A549 (cell line): ENCODE measurements around the gene CNIH3. TPM values are rescaled to one million over a fixed set of nuclear protein-coding genes. Genes with fewer than 3 reads are reported as not detected.

Experiments used
- ATAC-seq, 2 experiments: fragments of 200-7000 bp in 1 of 2; fragments of >200 bp in 1 of 2; cut with Nextera tagmentation in 1 of 2; cut with Tn5 transposase in 1 of 2; 3 replicates each; pipeline versions ENCODE4 v1.8.0 to v1.9.1; 2018 to 2020; ENCODE audit warnings: mild to moderate bottlenecking in 1 of 2, moderate library complexity in 1 of 2
- CTCF ChIA-PET: fragments of 300-600 bp; sonication (Branson Sonifier 250); formaldehyde crosslinking; extraction: SDS; loops from one replicate; lab custom pipeline; 2021; ENCODE audit warnings: antibody characterized with exemption, inconsistent platforms; lab: Yijun Ruan, JAX
- POLR2A ChIA-PET: fragments of 350-600 bp; formaldehyde crosslinking; extraction: SDS; loops from one replicate; lab custom pipeline; 2021; ENCODE audit warnings: antibody characterized with exemption, inconsistent platforms; lab: Yijun Ruan, JAX
- DNase-seq, 2 experiments: peaks; one replicate each; pipeline versions ENCODE4 v3.0.0 to v3.0.0-alpha.2; 2011 to 2016; ENCODE audit warnings: low read depth in 1 of 2, low spot score in 1 of 2
- FAIRE-seq: peaks from 2 replicates; lab custom pipeline; 2011; peaks lifted over from hg19 to GRCh38; lab: Jason Lieb, UNC
- H3K27ac ChIP-seq, 2 experiments: fragments of >200 bp; sonication (Bioruptor Twin); formaldehyde crosslinking; 3 replicates each; pipeline ENCODE4 v1.5.1; 2016 to 2017
- H3K4me1 ChIP-seq: fragments of >200 bp; sonication (Bioruptor Twin); formaldehyde crosslinking; 3 replicates; pipeline ENCODE4 v1.6.1; 2016
- H3K4me2 ChIP-seq: fragments of >200 bp; sonication (Bioruptor Twin); formaldehyde crosslinking; 3 replicates; pipeline ENCODE4 v1.6.1; 2016
- H3K4me3 ChIP-seq: fragments of >200 bp; sonication (Bioruptor Twin); formaldehyde crosslinking; 3 replicates; pipeline ENCODE4 v1.5.1; 2016
- H3K9me3 ChIP-seq: fragments of >200 bp; sonication (Bioruptor Twin); formaldehyde crosslinking; 3 replicates; pipeline ENCODE4 v1.6.1; 2016
- CBX2 ChIP-seq: fragments of 200-600 bp; sonication (generic); IDR thresholded peaks from 2 replicates; pipeline ENCODE4 v1.6.1; 2016; ENCODE audit warnings: low read depth, mild to moderate bottlenecking, borderline replicate concordance
- CBX8 ChIP-seq: fragments of 200-600 bp; sonication (generic); IDR thresholded peaks from 2 replicates; pipeline ENCODE4 v1.6.1; 2016
- E2F6 ChIP-seq: IDR thresholded peaks from 2 replicates; pipeline ENCODE4 v1.6.1; 2012; ENCODE audit warnings: low read depth, borderline replicate concordance
- EHF ChIP-seq: fragments of 250-450 bp; sonication (Bioruptor Pico); IDR thresholded peaks from 2 replicates; pipeline ENCODE4 v1.5.0; 2020; ENCODE audit warnings: mild to moderate bottlenecking
- ESRRA ChIP-seq: fragments of 150-350 bp; IDR thresholded peaks from 2 replicates; pipeline ENCODE4 v1.6.1; 2014; ENCODE audit warnings: mild to moderate bottlenecking, low read length, borderline replicate concordance
- GATA3 ChIP-seq: IDR thresholded peaks from 2 replicates; pipeline ENCODE4 v1.6.1; 2012; ENCODE audit warnings: borderline replicate concordance
- HEYL ChIP-seq: fragments of 250-450 bp; sonication (Bioruptor Pico); IDR thresholded peaks from 2 replicates; pipeline ENCODE4 v1.8.0; 2021; ENCODE audit warnings: mild to moderate bottlenecking, moderate library complexity
- HOXA7 ChIP-seq: fragments of 250-450 bp; sonication (Bioruptor Pico); IDR thresholded peaks from 2 replicates; pipeline ENCODE4 v1.5.0; 2020; ENCODE audit warnings: mild to moderate bottlenecking, moderate library complexity
- HOXB13 ChIP-seq: fragments of 250-450 bp; sonication (Bioruptor Pico); IDR thresholded peaks from 2 replicates; pipeline ENCODE4 v1.5.0; 2020; ENCODE audit warnings: low read depth, mild to moderate bottlenecking, moderate library complexity
- HOXB5 ChIP-seq: fragments of 250-450 bp; sonication (Bioruptor Pico); IDR thresholded peaks from 2 replicates; pipeline ENCODE4 v1.5.0; 2020; ENCODE audit warnings: mild to moderate bottlenecking, moderate library complexity
- KDM1A ChIP-seq: fragments of 200-600 bp; sonication (generic); IDR thresholded peaks from 2 replicates; pipeline ENCODE4 v1.6.1; 2016; ENCODE audit warnings: low read depth, mild to moderate bottlenecking
- KDM5A ChIP-seq: fragments of 200-600 bp; sonication (generic); IDR thresholded peaks from 2 replicates; pipeline ENCODE4 v1.6.1; 2016; ENCODE audit warnings: antibody characterized with exemption, mild to moderate bottlenecking
- MAFK ChIP-seq: fragments of 450-650 bp; IDR thresholded peaks from 2 replicates; pipeline ENCODE4 v1.6.1; 2014; ENCODE audit not compliant: partially characterized antibody
- MAZ ChIP-seq: fragments of 150-350 bp; IDR thresholded peaks from 2 replicates; pipeline ENCODE4 v1.6.1; 2014; ENCODE audit warnings: antibody characterized with exemption, low read depth, low read length, borderline replicate concordance
- NFE2L2 ChIP-seq: fragments of 150-350 bp; conservative IDR thresholded peaks from 2 replicates; pipeline ENCODE4 v1.6.1; 2014; ENCODE audit warnings: low read length
- NPAS2 ChIP-seq: fragments of 250-450 bp; sonication (Bioruptor Pico); IDR thresholded peaks from 2 replicates; pipeline ENCODE4 v1.8.0; 2022; ENCODE audit warnings: mild to moderate bottlenecking, moderate library complexity, borderline replicate concordance
- NR3C1 ChIP-seq: fragments of >200 bp; sonication (Bioruptor Twin); formaldehyde crosslinking; IDR thresholded peaks from 3 replicates; pipeline ENCODE4 v1.6.1; 2017
- PHF8 ChIP-seq: fragments of 200-600 bp; sonication (generic); IDR thresholded peaks from 2 replicates; pipeline ENCODE4 v1.6.1; 2016; ENCODE audit warnings: low read depth, mild to moderate bottlenecking, antibody characterized with exemption, moderate library complexity, borderline replicate concordance
- POLR2A ChIP-seq: IDR thresholded peaks from 2 replicates; pipeline ENCODE4 v1.6.1; 2012; ENCODE audit warnings: mild to moderate bottlenecking, low read length
- RAD21 ChIP-seq, 2 experiments: fragments of >200 bp in 1 of 2; sonication (Bioruptor Twin) in 1 of 2; formaldehyde crosslinking in 1 of 2; IDR thresholded peaks in 1 of 2; conservative IDR thresholded peaks in 1 of 2; 2 replicates in 1 of 2; 3 replicates in 1 of 2; pipeline ENCODE4 v1.6.1; 2012 to 2018; ENCODE audit warnings: inconsistent platforms in 1 of 2
- RCOR1 ChIP-seq: fragments of 150-350 bp; IDR thresholded peaks from 2 replicates; pipeline ENCODE4 v1.6.1; 2014; ENCODE audit warnings: antibody characterized with exemption, low read length, low read depth
- RFX5 ChIP-seq: fragments of 450-650 bp; IDR thresholded peaks from 2 replicates; pipeline ENCODE4 v1.7.1; 2014; ENCODE audit warnings: antibody characterized with exemption, mild to moderate bottlenecking, moderate library complexity
- RNF2 ChIP-seq: fragments of 200-600 bp; sonication (generic); IDR thresholded peaks from 2 replicates; pipeline ENCODE4 v1.6.1; 2016; ENCODE audit warnings: low read depth, mild to moderate bottlenecking, antibody characterized with exemption, moderate library complexity, borderline replicate concordance
- TFCP2L1 ChIP-seq: fragments of 250-450 bp; sonication (Bioruptor Pico); IDR thresholded peaks from 2 replicates; pipeline ENCODE4 v1.5.0; 2021; ENCODE audit warnings: mild to moderate bottlenecking
- USF2 ChIP-seq: fragments of 450-650 bp; IDR thresholded peaks from 2 replicates; pipeline ENCODE4 v1.6.1; 2014; ENCODE audit warnings: antibody characterized with exemption
- ZC3H11A ChIP-seq: fragments of 450-650 bp; IDR thresholded peaks from 2 replicates; pipeline ENCODE4 v1.6.1; 2014; ENCODE audit warnings: antibody characterized with exemption, mild to moderate bottlenecking
- WGBS: methylation state at CpG from one replicate; pipeline ENCODE4 v1.1.6; 2017; ENCODE audit errors: missing lambda C conversion rate; 5-methylcytosine and 5-hydroxymethylcytosine counted together
- polyA plus RNA-seq, 4 experiments: library from polyadenylated mRNA; depleted of rRNA in 3 of 4; stranded (reverse); fragments of >200 nt; fragmentation: RNase III in 1 of 4; extraction: RNeasy Plus Mini Kit Qiagen cat#74134 plus additional on column Dnase treatment in 1 of 4; gene quantifications; 2 replicates in 3 of 4; 3 replicates in 1 of 4; pipeline ENCODE4 v1.2.3, GENCODE V29; 2011 to 2017
- TF ChIP-seq, protein P1 (sequence below): fragments of >200 bp; sonication (Bioruptor Twin); formaldehyde crosslinking; IDR thresholded peaks from 3 replicates; pipeline ENCODE4 v1.5.1; 2016
- TF ChIP-seq, protein P2 (sequence below): fragments of 250-450 bp; sonication (Bioruptor Pico); IDR thresholded peaks from 2 replicates; pipeline ENCODE4 v1.5.0; 2021; ENCODE audit warnings: mild to moderate bottlenecking, moderate library complexity, borderline replicate concordance

CNIH3 gene
- polyA plus RNA-seq, 2 of the 4 experiments (the other 2 are of a cell fraction) = 0.61 to 0.85 TPM

- H3K4me1 ChIP-seq = no peaks in the 10 kb centered on the region
- ChIA-PET CTCF (no interaction called here), POLR2A (interaction anchor here (0.6 kb wide), 1 partner anchor 570 kb away, joined by 4 read pairs; no protein-coding TSS in a partner anchor)
- H3K4me2 ChIP-seq = no peak overlapping the region
- TF ChIP-seq, protein P1, sequence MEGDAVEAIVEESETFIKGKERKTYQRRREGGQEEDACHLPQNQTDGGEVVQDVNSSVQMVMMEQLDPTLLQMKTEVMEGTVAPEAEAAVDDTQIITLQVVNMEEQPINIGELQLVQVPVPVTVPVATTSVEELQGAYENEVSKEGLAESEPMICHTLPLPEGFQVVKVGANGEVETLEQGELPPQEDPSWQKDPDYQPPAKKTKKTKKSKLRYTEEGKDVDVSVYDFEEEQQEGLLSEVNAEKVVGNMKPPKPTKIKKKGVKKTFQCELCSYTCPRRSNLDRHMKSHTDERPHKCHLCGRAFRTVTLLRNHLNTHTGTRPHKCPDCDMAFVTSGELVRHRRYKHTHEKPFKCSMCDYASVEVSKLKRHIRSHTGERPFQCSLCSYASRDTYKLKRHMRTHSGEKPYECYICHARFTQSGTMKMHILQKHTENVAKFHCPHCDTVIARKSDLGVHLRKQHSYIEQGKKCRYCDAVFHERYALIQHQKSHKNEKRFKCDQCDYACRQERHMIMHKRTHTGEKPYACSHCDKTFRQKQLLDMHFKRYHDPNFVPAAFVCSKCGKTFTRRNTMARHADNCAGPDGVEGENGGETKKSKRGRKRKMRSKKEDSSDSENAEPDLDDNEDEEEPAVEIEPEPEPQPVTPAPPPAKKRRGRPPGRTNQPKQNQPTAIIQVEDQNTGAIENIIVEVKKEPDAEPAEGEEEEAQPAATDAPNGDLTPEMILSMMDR = no peak
- TF ChIP-seq EHF (CRISPR knock-in tag) (no peak), CBX8 (no peak), MAFK (no peak), KDM1A (no peak), NFE2L2 (no peak)
- FAIRE-seq (no peak), ATAC-seq (no peak), DNase-seq (no peak)
- H3K27ac ChIP-seq = no peak overlapping the region
- no peaks in the 10 kb centered on the region for H3K9me3 ChIP-seq
- 22% methylated on average over 2 of the region's 2 CpGs for WGBS
- no peak overlapping the region for H3K4me3 ChIP-seq
Observed at GRCh38 chr1:224777180-224777579, 161.1 kb downstream of the CNIH3 start.

GRCh38 chr1:224779536-224779935 is 163.4 kb downstream of the CNIH3 start:
- ATAC-seq (no peak), FAIRE-seq (no peak), DNase-seq (no peak)
- ChIA-PET POLR2A (no interaction called here), CTCF (no interaction called here)
- Histone ChIP-seq H3K4me1 (no peaks in the 10 kb centered on the region), H3K9me3 (no peaks in the 10 kb centered on the region), H3K4me3 (no peak overlapping the region), H3K27ac (no peak overlapping the region), H3K4me2 (no peak overlapping the region)
- TF ChIP-seq NR3C1 (no peak), RNF2 (no peak), NFE2L2 (no peak), USF2 (no peak), HOXB5 (no peak), KDM5A (no peak), TFCP2L1 (CRISPR knock-in tag) (no peak), RAD21 (conservative IDR thresholded peaks at IDR 0.05 in 1 of 2, IDR thresholded peaks at IDR 0.05 in 1 of 2) (no peak)
- TF ChIP-seq, protein P2, sequence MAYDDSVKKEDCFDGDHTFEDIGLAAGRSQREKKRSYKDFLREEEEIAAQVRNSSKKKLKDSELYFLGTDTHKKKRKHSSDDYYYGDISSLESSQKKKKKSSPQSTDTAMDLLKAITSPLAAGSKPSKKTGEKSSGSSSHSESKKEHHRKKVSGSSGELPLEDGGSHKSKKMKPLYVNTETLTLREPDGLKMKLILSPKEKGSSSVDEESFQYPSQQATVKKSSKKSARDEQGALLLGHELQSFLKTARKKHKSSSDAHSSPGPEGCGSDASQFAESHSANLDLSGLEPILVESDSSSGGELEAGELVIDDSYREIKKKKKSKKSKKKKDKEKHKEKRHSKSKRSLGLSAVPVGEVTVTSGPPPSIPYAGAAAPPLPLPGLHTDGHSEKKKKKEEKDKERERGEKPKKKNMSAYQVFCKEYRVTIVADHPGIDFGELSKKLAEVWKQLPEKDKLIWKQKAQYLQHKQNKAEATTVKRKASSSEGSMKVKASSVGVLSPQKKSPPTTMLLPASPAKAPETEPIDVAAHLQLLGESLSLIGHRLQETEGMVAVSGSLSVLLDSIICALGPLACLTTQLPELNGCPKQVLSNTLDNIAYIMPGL (CRISPR knock-in tag) = no peak

DNA sequence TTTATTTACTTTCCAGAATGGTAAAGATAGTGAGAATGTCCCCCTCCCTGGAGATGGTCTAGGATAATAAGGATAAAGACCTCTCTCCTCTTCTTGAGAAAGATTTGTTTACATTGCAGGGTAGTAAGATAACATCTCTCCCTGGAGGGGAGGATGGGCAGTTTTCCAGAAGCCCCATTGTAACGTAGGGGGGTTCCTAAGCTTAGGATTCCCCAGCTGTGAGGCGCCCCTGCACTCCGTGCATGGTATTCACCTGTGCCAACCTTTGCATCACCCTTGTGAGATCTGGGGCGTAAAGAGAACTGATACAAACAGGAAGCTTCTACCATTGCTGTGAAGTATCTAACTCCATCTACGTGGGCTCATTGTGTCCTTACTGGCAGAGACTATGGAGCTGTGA is 164.6 kb downstream of the CNIH3 start:
- H3K27ac ChIP-seq = no peak overlapping the region
- FAIRE-seq (no peak), DNase-seq (no peak), ATAC-seq (no peak)
- ChIA-PET CTCF (interaction anchor here (1.3 kb wide), 1 partner anchor 267 kb away, joined by 3 read pairs; no protein-coding TSS in a partner anchor), POLR2A (no interaction called here)
- H3K4me3 ChIP-seq = no peak overlapping the region
- no peak overlapping the region for H3K4me2 ChIP-seq
- no peaks in the 10 kb centered on the region for H3K4me1 ChIP-seq
- no peaks in the 10 kb centered on the region for H3K9me3 ChIP-seq
- WGBS = 47% methylated on average over 5 of the region's 5 CpGs
- TF ChIP-seq CBX2 (no peak), PHF8 (no peak), HOXB13 (CRISPR knock-in tag) (no peak), POLR2A (no peak), ESRRA (no peak), KDM5A (no peak), HEYL (no peak), RFX5 (no peak), E2F6 (no peak), EHF (CRISPR knock-in tag) (no peak), NFE2L2 (no peak), ZC3H11A (no peak), MAFK (no peak), RCOR1 (no peak), NPAS2 (CRISPR knock-in tag) (no peak), GATA3 (no peak), HOXA7 (CRISPR knock-in tag) (no peak), MAZ (no peak)
